GM12872 (cell line): ENCODE measurements around the gene FBN1.

Experiments
- TF ChIP-seq, protein P1 (sequence below): IDR thresholded peaks from 3 replicates; pipeline ENCODE4 v1.5.1; 2011; ENCODE audit warnings: low read depth, mild to moderate bottlenecking, low read length, moderate library complexity; ENCODE audit not compliant: insufficient read depth

Gene FBN1

GRCh38 chr15:48419896-48420295 lies 225.6 kb downstream of the FBN1 start:
- TF ChIP-seq, protein P1, sequence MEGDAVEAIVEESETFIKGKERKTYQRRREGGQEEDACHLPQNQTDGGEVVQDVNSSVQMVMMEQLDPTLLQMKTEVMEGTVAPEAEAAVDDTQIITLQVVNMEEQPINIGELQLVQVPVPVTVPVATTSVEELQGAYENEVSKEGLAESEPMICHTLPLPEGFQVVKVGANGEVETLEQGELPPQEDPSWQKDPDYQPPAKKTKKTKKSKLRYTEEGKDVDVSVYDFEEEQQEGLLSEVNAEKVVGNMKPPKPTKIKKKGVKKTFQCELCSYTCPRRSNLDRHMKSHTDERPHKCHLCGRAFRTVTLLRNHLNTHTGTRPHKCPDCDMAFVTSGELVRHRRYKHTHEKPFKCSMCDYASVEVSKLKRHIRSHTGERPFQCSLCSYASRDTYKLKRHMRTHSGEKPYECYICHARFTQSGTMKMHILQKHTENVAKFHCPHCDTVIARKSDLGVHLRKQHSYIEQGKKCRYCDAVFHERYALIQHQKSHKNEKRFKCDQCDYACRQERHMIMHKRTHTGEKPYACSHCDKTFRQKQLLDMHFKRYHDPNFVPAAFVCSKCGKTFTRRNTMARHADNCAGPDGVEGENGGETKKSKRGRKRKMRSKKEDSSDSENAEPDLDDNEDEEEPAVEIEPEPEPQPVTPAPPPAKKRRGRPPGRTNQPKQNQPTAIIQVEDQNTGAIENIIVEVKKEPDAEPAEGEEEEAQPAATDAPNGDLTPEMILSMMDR, result no peak

- TF ChIP-seq, protein P1, result no peak
Observed at GRCh38 chr15:48418343-48418742, 227.2 kb downstream of the FBN1 start.

DNA sequence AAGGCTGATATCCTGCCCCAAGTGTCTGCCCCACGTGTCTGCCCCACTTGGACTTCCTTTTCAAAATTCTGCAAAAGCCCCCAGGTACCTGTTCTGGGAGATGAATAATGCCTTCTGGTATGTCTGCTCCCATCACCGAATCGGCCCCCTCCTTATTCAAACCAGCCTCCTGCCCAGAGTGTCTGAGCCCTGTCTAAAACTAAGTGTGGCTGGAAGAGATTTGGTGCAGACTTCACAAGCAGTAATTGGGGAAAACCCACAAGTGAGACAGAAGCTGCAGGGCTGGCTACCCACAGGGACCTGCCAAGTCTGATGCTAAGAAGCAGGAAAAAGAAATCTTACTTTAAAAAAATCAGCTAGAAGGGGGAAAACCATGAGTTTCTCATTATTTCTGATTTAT lies 229.2 kb downstream of the FBN1 start:
- TF ChIP-seq, protein P1, result no peak

DNA sequence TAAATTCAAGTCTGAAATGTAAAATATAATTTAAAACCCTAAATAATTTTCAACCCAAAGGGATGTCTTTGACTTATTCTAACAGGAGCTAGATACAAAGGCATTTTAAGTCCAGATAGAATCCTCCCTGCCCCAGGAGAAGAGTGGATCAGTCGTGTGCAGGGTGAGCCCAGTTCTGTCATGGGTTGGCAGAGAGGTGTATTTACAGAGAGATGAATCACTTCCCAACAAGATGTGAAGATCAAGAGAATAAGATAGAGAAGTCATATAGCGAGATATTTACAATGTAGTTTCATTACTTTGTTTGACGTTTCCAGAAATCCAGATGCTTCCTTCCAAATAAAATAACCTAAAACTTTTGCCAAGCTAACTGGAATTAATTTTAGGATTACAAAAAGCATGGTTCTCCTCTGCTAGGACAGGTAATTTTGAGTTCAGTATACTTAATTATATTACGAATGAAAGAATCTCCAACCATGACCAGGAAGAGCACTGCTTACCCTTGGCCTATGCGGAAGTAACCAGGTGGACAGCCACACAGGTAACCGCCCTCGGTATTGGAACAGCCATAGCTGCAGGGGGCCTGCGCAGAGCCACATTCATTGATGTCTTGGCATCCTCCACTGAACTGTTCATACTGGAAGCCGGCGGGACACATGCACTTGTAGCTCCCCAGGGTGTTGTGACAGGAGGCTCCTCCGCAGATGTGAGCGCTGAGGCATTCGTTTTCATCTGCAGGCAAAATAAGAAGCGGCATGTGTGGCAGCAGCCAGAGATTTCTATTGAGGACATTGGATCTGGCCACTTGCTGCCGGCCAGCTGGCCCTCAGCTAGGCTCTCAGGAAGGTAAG lies 230.2 kb downstream of the FBN1 start:
- TF ChIP-seq, protein P1, result no peak

DNA sequence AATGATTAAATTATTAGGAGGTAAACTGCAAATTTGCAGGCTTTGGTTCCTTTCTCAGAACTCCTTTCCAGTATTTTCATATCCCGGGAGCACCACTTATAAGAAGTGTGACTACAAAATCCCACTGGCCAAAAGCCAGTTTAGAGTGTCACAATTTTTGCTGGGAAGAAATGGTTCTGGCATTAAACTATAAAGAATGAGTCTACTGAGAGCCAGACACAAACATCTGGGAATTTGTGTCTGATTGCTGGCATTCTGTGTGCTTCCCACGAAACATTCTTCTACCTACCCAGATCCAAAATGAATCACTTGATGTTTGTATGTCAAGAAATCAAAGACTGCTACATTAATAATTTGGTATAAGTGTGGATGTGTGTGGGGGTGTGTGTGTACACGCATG lies 231.5 kb downstream of the FBN1 start:
- TF ChIP-seq, protein P1, result no peak

GRCh38 chr15:48413304-48413703 lies 232.2 kb downstream of the FBN1 start:
- TF ChIP-seq, protein P1, result no peak

GRCh38 chr15:48411971-48412591 lies 233.4 kb downstream of the FBN1 start:
- TF ChIP-seq, protein P1, result no peak
